ENCODE results near the gene ATP8A2. TPM values are rescaled to one million over a fixed set of nuclear protein-coding genes. Genes with fewer than 3 reads are reported as not detected.

The ATP8A2 gene
- total and polyA plus RNA-seq, 9 of the 15 experiments (the other 6 are each of a cell fraction or from before 2014, with no cell fraction given): under 0.01 to 0.33 (median 0.06) TPM; not detected in 4

GRCh38 chr13:25380082-25380481 lies 8.3 kb downstream of the ATP8A2 start (continued):
- no peak for TF ChIP-seq NKRF (IDR thresholded peaks at IDR 0.05; ENCODE audit: borderline replicate concordance)
- no peak for TF ChIP-seq RBM15 (IDR thresholded peaks at IDR 0.05; ENCODE audit: insufficient read depth, low read length)
- no peak for TF ChIP-seq ELF2 (CRISPR knock-in tag; IDR thresholded peaks at IDR 0.05)
- TF ChIP-seq DMBX1 (CRISPR knock-in tag; IDR thresholded peaks at IDR 0.05; ENCODE audit: borderline replicate concordance): peak; percentile 67
- TF ChIP-seq NFATC3 (IDR thresholded peaks at IDR 0.05): no peak
- no peak for TF ChIP-seq ZNF830 (CRISPR knock-in tag; IDR thresholded peaks at IDR 0.05)
- 0 out of 2 replicates have a peak, but pooled peaks have one; percentile 14 for TF ChIP-seq IRF9 (tag; IDR thresholded peaks at IDR 0.05)
- TF ChIP-seq MLX (CRISPR knock-in tag; conservative IDR thresholded peaks at IDR 0.05): no peak
- no peak for TF ChIP-seq MCM3 (IDR thresholded peaks at IDR 0.05)
- no peak for TF ChIP-seq SIN3A (IDR thresholded peaks at IDR 0.05; ENCODE audit: borderline replicate concordance in 2 of 2, control insufficient read depth in 1 of 2, low read depth in 2 of 2, low read length in 2 of 2)
- peak in 1 of 3 experiments; percentile 52 for TF ChIP-seq YY1 (IDR thresholded peaks at IDR 0.05; ENCODE audit: borderline replicate concordance in 1 of 3, control insufficient read depth in 1 of 3, extremely low read depth in 1 of 3, insufficient read depth in 3 of 3, insufficient read length in 1 of 3, insufficient replicate concordance in 2 of 3, low read depth in 1 of 3, low read length in 2 of 3)
- TF ChIP-seq, protein P1, sequence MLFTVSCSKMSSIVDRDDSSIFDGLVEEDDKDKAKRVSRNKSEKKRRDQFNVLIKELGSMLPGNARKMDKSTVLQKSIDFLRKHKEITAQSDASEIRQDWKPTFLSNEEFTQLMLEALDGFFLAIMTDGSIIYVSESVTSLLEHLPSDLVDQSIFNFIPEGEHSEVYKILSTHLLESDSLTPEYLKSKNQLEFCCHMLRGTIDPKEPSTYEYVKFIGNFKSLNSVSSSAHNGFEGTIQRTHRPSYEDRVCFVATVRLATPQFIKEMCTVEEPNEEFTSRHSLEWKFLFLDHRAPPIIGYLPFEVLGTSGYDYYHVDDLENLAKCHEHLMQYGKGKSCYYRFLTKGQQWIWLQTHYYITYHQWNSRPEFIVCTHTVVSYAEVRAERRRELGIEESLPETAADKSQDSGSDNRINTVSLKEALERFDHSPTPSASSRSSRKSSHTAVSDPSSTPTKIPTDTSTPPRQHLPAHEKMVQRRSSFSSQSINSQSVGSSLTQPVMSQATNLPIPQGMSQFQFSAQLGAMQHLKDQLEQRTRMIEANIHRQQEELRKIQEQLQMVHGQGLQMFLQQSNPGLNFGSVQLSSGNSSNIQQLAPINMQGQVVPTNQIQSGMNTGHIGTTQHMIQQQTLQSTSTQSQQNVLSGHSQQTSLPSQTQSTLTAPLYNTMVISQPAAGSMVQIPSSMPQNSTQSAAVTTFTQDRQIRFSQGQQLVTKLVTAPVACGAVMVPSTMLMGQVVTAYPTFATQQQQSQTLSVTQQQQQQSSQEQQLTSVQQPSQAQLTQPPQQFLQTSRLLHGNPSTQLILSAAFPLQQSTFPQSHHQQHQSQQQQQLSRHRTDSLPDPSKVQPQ (CRISPR knock-in tag; IDR thresholded peaks at IDR 0.05; ENCODE audit: borderline replicate concordance): no peak
- TF ChIP-seq TRIM28 (IDR thresholded peaks at IDR 0.05): no peak
- no peak for TF ChIP-seq TRIM25 (IDR thresholded peaks at IDR 0.05; ENCODE audit: borderline replicate concordance)
- no peak for TF ChIP-seq CBFA2T2 (conservative IDR thresholded peaks at IDR 0.05)
- TF ChIP-seq SAFB2 (IDR thresholded peaks at IDR 0.05; ENCODE audit: borderline replicate concordance, low read depth, low read length, severe bottlenecking): no peak
- no peak for TF ChIP-seq SMARCC2 (IDR thresholded peaks at IDR 0.05; ENCODE audit: low read depth)
- TF ChIP-seq FOXA3 (CRISPR knock-in tag; conservative IDR thresholded peaks at IDR 0.05 in 1 of 2, IDR thresholded peaks at IDR 0.05 in 1 of 2): no peak

Data from K562 (cell line).